Uterus (tissue), 2 donors: Measurements from ENCODE around the gene MTG2.

Experiments used
- CTCF ChIP-seq, 4 experiments: fragments of 200-600 bp in 2 of 4; fragments of 450-650 bp in 2 of 4; sonication (generic) in 2 of 4; IDR thresholded peaks; one replicate each; pipeline ENCODE4 v1.5.1; 2016 to 2019; ENCODE audit warnings: antibody characterized with exemption in 4 of 4, mild to moderate bottlenecking in 2 of 4, moderate library complexity in 1 of 4
- POLR2A ChIP-seq, 2 donors: fragments of 450-650 bp; IDR thresholded peaks; one replicate each; pipeline ENCODE4 v1.6.1; 2016; ENCODE audit warnings: antibody characterized with exemption in 2 of 2, mild to moderate bottlenecking in 1 of 2, moderate library complexity in 1 of 2

- TF ChIP-seq CTCF (IDR thresholded peaks at IDR 0.05) (no peak), POLR2A (IDR thresholded peaks at IDR 0.05) (no peak)
Measured at GRCh38 chr20:62242176-62242575, 59.3 kb downstream of the MTG2 start.
